Loucy (cell line): ENCODE measurements around the gene RGMB.
"Not testable (repeated sequence)": the region's sequence is repeated elsewhere in the genome, so short reads cannot be mapped to it uniquely, and the experiment has no call there.

ENCODE experiments used
- H2AFZ ChIP-seq: fragments of 200-600 bp; sonication (generic); 2 replicates; pipeline ENCODE4 v1.6.0; 2016; ENCODE audit warnings: antibody characterized with exemption, mild to moderate bottlenecking, low read length, moderate library complexity
- H3F3A ChIP-seq: fragments of 200-600 bp; 2 replicates; pipeline ENCODE4 v1.6.0; 2016; ENCODE audit warnings: antibody characterized with exemption, low read depth, mild to moderate bottlenecking
- H3K27me3 ChIP-seq: fragments of 200-600 bp; sonication (generic); 2 replicates; pipeline ENCODE4 v1.6.1; 2014; ENCODE audit warnings: low read length, mild to moderate bottlenecking; ENCODE audit not compliant: insufficient read depth, poor library complexity, severe bottlenecking
- H3K36me3 ChIP-seq: fragments of 200-600 bp; sonication (generic); 2 replicates; pipeline ENCODE4 v1.6.1; 2016; ENCODE audit warnings: low read length; ENCODE audit not compliant: insufficient read depth
- H3K4me1 ChIP-seq: fragments of 200-600 bp; sonication (generic); 2 replicates; pipeline ENCODE4 v1.5.1; 2014; ENCODE audit warnings: low read length, mild to moderate bottlenecking; ENCODE audit not compliant: insufficient read depth, poor library complexity, severe bottlenecking
- H3K4me2 ChIP-seq: fragments of 200-600 bp; sonication (generic); 2 replicates; pipeline ENCODE4 v1.6.0; 2014; ENCODE audit warnings: antibody characterized with exemption, low read length, low read depth, mild to moderate bottlenecking; ENCODE audit not compliant: poor library complexity, severe bottlenecking
- H3K4me3 ChIP-seq: fragments of 200-600 bp; sonication (generic); 2 replicates; pipeline ENCODE4 v1.5.1; 2014; ENCODE audit warnings: low read length, mild to moderate bottlenecking, mixed read lengths; ENCODE audit not compliant: poor library complexity, severe bottlenecking
- H3K79me2 ChIP-seq: fragments of 200-600 bp; sonication (generic); 2 replicates; pipeline ENCODE4 v1.6.1; 2014; ENCODE audit warnings: low read length; ENCODE audit not compliant: insufficient read depth
- H3K9ac ChIP-seq: fragments of 200-600 bp; sonication (generic); 2 replicates; pipeline ENCODE4 v1.6.0; 2014; ENCODE audit warnings: mild to moderate bottlenecking, low read depth, low read length, moderate library complexity; ENCODE audit not compliant: poor library complexity, severe bottlenecking
- H3K9me2 ChIP-seq: fragments of 200-600 bp; sonication (generic); replicated peaks from 2 replicates; pipeline ENCODE4 v1.6.1; 2016; ENCODE audit warnings: low read depth, low read length, mixed read lengths
- H3K9me3 ChIP-seq: fragments of 200-600 bp; sonication (generic); 2 replicates; pipeline ENCODE4 v1.6.1; 2014; ENCODE audit warnings: mild to moderate bottlenecking, antibody characterized with exemption, low read length, low read depth; ENCODE audit not compliant: insufficient read depth
- H4K20me1 ChIP-seq: fragments of 200-600 bp; sonication (generic); 2 replicates; pipeline ENCODE4 v1.6.0; 2014; ENCODE audit warnings: antibody characterized with exemption, low read length, mild to moderate bottlenecking; ENCODE audit not compliant: insufficient read depth, poor library complexity, severe bottlenecking
- EZH2phosphoT487 ChIP-seq: fragments of 200-600 bp; IDR thresholded peaks from 2 replicates; pipeline ENCODE4 v1.6.1; 2018; ENCODE audit warnings: antibody characterized with exemption, mild to moderate bottlenecking, moderate library complexity, borderline replicate concordance
- TF ChIP-seq, protein P1 (sequence below): fragments of 200-600 bp; sonication (generic); conservative IDR thresholded peaks from 2 replicates; pipeline ENCODE4 v1.5.1; 2014; ENCODE audit warnings: mild to moderate bottlenecking, antibody characterized with exemption, low read length

The RGMB gene

DNA sequence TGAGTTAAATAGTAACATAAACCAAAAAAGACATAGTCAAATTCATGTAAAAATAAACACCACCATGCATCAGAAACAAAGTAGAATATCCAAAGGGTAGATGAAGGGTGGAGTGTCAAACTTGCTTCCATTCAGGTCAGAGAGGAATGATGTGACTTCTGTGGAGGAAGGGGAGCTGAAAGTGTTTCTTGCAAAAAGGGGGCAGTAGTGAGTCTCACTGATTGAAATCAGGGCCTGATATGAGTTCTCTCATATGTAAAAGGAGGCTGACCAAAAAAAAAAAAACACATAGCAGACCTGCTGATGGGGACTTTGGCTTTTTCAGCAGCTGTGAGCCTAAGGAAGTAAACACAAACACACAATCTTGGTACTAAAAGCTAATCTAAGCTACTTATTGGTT is 38.8 kb upstream of the RGMB start:
- H2AFZ ChIP-seq, result no peak overlapping the region
- no peaks in the 10 kb centered on the region for H4K20me1 ChIP-seq
- no peak for TF ChIP-seq EZH2phosphoT487
- TF ChIP-seq, protein P1, sequence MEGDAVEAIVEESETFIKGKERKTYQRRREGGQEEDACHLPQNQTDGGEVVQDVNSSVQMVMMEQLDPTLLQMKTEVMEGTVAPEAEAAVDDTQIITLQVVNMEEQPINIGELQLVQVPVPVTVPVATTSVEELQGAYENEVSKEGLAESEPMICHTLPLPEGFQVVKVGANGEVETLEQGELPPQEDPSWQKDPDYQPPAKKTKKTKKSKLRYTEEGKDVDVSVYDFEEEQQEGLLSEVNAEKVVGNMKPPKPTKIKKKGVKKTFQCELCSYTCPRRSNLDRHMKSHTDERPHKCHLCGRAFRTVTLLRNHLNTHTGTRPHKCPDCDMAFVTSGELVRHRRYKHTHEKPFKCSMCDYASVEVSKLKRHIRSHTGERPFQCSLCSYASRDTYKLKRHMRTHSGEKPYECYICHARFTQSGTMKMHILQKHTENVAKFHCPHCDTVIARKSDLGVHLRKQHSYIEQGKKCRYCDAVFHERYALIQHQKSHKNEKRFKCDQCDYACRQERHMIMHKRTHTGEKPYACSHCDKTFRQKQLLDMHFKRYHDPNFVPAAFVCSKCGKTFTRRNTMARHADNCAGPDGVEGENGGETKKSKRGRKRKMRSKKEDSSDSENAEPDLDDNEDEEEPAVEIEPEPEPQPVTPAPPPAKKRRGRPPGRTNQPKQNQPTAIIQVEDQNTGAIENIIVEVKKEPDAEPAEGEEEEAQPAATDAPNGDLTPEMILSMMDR, result no peak

GRCh38 chr5:98735806-98736507 is 37.5 kb upstream of the RGMB start:
- no peak overlapping the region for H3K4me2 ChIP-seq
- H2AFZ ChIP-seq, result no peak overlapping the region

More for the DNA sequence above, 38.8 kb upstream of the RGMB start:
- Histone ChIP-seq H3K27me3 (no peaks in the 10 kb centered on the region), H3K9ac (no peak overlapping the region), H3K9me3 (no peaks in the 10 kb centered on the region), H3K79me2 (no peaks in the 10 kb centered on the region), H3K9me2 (no peaks in the 10 kb centered on the region), H3K4me3 (no peak overlapping the region), H3K4me1 (no peaks in the 10 kb centered on the region), H3F3A (no peaks in the 10 kb centered on the region), H3K4me2 (no peak overlapping the region), H3K36me3 (no peaks in the 10 kb centered on the region)

DNA sequence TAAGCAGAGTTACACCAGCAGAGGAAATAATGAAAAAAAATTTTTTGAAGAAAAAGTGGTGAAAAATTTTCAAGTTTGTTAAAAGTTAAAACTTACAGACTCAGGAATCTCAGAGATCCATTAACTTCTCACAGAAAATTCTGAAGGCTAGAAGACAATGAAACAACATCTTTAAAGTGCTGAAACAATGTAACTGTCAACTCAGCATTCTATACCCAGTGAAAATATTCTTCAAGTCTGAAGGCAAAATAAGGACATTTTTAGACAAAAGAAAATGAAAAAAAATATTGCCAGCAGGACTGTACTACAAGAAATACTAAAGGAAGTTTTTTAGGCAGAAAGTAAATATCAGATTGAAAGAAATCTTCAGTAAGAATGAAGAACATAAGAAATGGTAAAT is 36.7 kb upstream of the RGMB start:
- Histone ChIP-seq H3K9me3 (no peaks in the 10 kb centered on the region), H3K4me2 (no peak overlapping the region), H3K36me3 (no peaks in the 10 kb centered on the region), H2AFZ (no peak overlapping the region), H3K9ac (no peak overlapping the region), H3K4me1 (no peaks in the 10 kb centered on the region), H3K9me2 (no peaks in the 10 kb centered on the region), H3K79me2 (no peaks in the 10 kb centered on the region), H3K27me3 (no peaks in the 10 kb centered on the region), H4K20me1 (no peaks in the 10 kb centered on the region), H3K4me3 (no peak overlapping the region), H3F3A (no peaks in the 10 kb centered on the region)
- TF ChIP-seq, protein P1, result no peak
- no peak for TF ChIP-seq EZH2phosphoT487

More at GRCh38 chr5:98735806-98736507, 37.5 kb upstream of the RGMB start:
- H3K9me2 ChIP-seq, result no peaks in the 10 kb centered on the region
- H3K9me3 ChIP-seq, result no peaks in the 10 kb centered on the region
- H3K27me3 ChIP-seq, result no peaks in the 10 kb centered on the region
- no peaks in the 10 kb centered on the region for H3K36me3 ChIP-seq
- no peak overlapping the region for H3K9ac ChIP-seq
- no peak overlapping the region for H3K4me3 ChIP-seq
- no peaks in the 10 kb centered on the region for H3K4me1 ChIP-seq
- H4K20me1 ChIP-seq, result no peaks in the 10 kb centered on the region
- H3F3A ChIP-seq, result no peaks in the 10 kb centered on the region
- no peak for TF ChIP-seq EZH2phosphoT487
- TF ChIP-seq, protein P1, result no peak
- no peaks in the 10 kb centered on the region for H3K79me2 ChIP-seq

- not testable (repeated sequence) for H3K4me3 ChIP-seq, H3F3A ChIP-seq, H3K4me1 ChIP-seq, H4K20me1 ChIP-seq, H3K9ac ChIP-seq, H3K4me2 ChIP-seq, H2AFZ ChIP-seq, H3K27me3 ChIP-seq, H3K9me3 ChIP-seq, H3K79me2 ChIP-seq, H3K36me3 ChIP-seq, H3K9me2 ChIP-seq
These were observed 36.0 kb upstream of the RGMB start for GRCh38 chr5:98737441-98737840.

DNA sequence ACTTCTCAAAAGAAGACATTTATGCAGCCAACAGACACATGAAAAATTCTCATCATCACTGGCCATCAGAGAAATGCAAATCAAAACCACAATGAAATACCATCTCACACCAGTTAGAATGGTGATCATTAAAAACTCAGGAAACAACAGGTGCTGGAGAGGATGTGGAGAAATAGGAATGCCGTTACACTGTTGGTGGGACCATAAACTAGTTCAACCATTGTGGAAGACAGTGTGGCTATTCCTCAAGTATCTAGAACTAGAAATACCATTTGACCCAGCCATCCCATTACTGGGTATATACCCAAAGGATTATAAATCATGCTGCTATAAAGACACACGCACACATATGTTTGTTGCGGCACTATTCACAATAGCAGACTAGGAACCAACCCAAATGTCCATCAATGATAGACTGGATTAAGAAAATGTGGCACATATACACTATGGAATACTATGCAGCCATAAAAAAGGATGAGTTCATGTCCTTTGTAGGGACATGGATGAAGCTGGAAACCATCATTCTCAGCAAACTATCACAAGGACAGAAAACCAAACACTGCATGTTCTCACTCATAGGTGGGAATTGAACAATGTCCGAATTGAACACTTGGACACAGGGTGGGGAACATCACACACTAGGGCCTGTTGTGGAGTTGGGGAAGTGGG is 34.8 kb upstream of the RGMB start:
- not testable (repeated sequence) for H3K27me3 ChIP-seq, H3K9ac ChIP-seq, H3K36me3 ChIP-seq, H2AFZ ChIP-seq, H3K9me3 ChIP-seq, H3K9me2 ChIP-seq, H3K79me2 ChIP-seq, H3K4me2 ChIP-seq, H4K20me1 ChIP-seq, H3K4me3 ChIP-seq, H3F3A ChIP-seq, H3K4me1 ChIP-seq
